ENCODE data around the gene PLCE1. TPM values are rescaled to one million over a fixed set of nuclear protein-coding genes. Genes with fewer than 3 reads are reported as not detected.

Gene PLCE1
- 10.6 TPM for total RNA-seq

DNA sequence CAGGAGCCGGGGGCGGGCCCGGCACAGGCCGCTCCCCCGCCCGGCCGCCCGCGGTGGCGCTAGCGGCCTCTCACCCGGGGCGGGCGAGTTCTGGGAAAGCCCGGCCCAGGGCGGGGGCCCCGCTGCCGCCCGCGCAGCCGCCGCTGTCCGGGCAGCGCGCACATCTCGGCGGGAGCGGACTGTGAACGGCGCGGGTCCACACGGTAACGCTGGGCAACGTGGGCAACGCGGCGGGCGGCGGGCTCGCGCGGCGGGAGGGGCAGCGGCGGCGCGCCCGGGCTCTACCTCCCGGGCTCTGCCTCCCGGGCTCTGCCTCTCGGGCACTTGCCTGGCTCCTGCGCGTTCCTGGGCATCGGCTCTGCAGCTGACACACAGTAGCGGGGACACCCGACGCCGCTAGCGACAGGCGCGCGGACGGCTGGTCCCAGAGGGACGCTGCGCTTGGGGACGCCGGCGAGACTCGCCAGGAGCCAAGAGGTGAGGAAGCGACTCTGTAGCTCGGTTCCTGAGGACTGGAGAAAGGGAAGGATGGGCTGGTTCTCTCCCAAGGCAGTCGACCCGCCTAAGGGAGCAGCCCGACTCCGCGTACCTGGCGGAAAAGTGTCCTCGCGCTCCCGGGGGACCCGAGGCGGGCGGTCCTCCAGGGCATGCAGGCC lies at the start of gene PLCE1:
Gene PLCE1 (plus strand): TSS at position 150 of the 656 bp plus-strand sequence. CDS start 37,116 bp downstream, outside the sequence.

Other genes starting within 250 kb of the PLCE1 start
- 52.8 TPM for gene LGI1, start 236.0 kb upstream of the PLCE1 start, total RNA-seq
- 8.5 TPM for gene SLC35G1, start 100.0 kb upstream of the PLCE1 start, total RNA-seq

All from diencephalon (tissue), 1 donor.